HS-27A (cell line): Measurements from ENCODE around the gene KICS2.

ENCODE experiments used
- DNase-seq: peaks from one replicate; pipeline ENCODE4 v3.0.0-alpha.2; 2012; ENCODE audit warnings: low read depth, missing footprints

Gene KICS2

DNA sequence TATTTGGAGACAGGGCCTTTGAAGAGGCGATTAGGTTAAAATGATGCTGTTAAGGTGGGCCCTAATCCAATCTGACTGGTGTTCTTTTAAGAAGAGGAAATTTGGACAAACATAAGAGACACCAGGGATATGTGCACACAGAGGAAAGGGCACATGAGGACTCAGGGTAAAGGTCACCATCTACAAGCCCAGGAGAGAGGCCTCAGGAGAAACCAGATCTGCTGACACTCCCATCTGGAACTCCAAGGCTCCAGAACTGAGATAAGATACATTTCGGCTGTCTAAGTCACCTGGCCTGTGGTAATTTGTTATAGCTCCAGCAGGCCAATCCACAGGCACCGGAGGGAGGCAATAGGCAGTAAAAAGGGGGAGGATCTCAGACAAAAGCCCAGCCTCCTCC is 48.6 kb downstream of the KICS2 start:
- no peak for DNase-seq
